Measurements from ENCODE around the gene RAD23A.
"Not testable (repeated sequence)": the region's sequence is repeated elsewhere in the genome, so short reads cannot be mapped to it uniquely, and the experiment has no call there.

RAD23A gene

DNA sequence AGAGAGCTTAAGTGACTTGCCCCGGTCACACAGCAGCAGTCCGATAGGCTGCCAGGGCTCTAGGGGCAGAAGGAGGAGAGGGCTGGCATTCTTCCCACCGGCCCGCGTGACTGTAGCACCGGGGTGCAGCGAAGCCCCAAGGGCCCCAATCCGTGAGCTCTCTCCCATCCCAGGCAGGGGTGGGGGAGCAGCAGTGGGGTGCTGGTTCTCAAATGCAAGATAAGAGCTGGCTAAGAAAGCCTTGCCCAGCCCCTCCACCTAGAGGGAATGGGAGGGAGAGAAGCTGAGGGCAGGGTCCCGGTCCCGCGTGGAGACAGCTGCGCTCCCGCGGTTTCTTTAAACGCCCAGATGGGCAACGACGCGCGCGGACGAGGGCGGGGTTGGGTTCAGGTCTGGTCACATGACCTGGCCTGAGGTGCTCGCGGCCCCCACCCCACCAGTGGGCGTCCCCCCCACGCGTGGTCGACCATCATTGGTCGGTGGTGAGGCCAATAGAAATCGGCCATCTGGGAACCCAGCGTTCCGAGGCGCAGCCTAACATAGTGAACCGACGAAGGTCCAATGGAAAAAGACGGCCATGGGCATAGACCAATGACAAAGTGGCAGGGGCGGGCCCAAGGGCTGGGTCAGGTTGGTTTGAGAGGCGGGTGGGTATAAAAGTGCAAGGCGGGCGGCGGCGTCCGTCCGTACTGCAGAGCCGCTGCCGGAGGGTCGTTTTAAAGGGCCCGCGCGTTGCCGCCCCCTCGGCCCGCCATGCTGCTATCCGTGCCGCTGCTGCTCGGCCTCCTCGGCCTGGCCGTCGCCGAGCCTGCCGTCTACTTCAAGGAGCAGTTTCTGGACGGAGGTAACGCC is 7.5 kb upstream of the RAD23A start, which contains the start of gene CALR:
Gene CALR (plus strand): TSS at position 683 of the 852 bp plus-strand sequence. CDS start 71 bp downstream, at position 754.
- peak; percentile 99 for DNase-seq

DNA sequence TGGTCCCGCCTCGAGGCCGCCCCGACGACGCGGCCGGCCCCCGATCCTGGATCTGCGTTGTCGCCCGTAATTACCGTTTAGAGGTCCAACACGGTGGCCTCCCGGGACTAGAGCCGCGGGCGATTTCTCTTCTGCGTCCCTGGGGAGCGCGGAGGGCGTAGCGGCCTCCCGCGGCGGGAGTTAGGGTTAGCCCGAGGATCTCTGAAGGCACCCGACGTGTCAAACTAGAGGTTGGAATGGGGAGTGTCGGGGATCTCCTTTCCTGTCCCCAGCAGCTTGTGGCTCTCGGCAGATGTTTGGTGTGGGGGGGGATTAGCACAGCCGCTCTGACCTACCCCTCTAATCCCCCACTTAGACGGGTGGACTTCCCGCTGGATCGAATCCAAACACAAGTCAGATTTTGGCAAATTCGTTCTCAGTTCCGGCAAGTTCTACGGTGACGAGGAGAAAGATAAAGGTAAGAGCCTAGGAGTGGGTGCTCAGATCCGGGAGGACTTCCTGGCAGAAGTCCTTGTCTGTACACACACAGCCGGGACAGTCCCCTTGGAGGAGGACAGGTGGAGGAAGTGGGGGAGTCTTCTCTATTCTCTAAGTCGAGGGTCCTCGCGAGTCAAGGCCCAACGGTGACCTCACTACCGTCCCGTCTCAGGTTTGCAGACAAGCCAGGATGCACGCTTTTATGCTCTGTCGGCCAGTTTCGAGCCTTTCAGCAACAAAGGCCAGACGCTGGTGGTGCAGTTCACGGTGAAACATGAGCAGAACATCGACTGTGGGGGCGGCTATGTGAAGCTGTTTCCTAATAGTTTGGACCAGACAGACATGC is 6.7 kb upstream of the RAD23A start:
- DNase-seq, result no peak

DNA sequence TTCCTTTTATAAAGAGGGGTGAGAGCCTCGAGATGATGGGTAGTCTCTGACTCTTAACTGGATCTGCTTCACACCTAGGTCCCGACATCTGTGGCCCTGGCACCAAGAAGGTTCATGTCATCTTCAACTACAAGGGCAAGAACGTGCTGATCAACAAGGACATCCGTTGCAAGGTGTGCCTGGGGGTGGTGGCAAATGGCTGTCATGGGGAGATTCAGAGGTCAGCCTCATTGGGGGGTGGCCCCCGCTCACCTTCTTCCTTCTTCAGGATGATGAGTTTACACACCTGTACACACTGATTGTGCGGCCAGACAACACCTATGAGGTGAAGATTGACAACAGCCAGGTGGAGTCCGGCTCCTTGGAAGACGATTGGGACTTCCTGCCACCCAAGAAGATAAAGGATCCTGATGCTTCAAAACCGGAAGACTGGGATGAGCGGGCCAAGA is 5.7 kb upstream of the RAD23A start:
- no peak for DNase-seq

GRCh38 chr19:12940897-12941296 is 4.8 kb upstream of the RAD23A start:
- DNase-seq, result no peak

DNA sequence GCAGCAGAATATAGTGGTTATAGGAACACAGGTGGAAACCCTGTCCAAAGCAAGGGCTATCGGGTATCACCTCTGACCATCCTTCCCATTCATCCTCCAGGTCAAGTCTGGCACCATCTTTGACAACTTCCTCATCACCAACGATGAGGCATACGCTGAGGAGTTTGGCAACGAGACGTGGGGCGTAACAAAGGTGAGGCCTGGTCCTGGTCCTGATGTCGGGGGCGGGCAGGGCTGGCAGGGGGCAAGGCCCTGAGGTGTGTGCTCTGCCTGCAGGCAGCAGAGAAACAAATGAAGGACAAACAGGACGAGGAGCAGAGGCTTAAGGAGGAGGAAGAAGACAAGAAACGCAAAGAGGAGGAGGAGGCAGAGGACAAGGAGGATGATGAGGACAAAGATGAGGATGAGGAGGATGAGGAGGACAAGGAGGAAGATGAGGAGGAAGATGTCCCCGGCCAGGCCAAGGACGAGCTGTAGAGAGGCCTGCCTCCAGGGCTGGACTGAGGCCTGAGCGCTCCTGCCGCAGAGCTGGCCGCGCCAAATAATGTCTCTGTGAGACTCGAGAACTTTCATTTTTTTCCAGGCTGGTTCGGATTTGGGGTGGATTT is 2.1 kb upstream of the RAD23A start:
- DNase-seq, result no peak

DNA sequence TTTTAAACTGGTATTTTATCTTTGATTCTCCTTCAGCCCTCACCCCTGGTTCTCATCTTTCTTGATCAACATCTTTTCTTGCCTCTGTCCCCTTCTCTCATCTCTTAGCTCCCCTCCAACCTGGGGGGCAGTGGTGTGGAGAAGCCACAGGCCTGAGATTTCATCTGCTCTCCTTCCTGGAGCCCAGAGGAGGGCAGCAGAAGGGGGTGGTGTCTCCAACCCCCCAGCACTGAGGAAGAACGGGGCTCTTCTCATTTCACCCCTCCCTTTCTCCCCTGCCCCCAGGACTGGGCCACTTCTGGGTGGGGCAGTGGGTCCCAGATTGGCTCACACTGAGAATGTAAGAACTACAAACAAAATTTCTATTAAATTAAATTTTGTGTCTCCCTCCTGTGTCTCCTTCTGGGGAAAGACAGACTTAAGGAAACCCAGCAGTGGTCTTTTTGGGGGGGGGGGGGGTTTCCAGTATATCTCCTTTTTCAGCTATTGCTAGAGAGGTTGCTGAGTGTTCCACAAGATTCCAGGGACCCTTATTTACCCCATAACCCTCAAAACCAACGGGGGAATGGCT is 1.5 kb upstream of the RAD23A start:
- DNase-seq, result no peak

GRCh38 chr19:12946092-12946721 is 545 bp downstream of the RAD23A start:
- peak; percentile 93 for DNase-seq

GRCh38 chr19:12946731-12947496 is 1.3 kb downstream of the RAD23A start:
- no peak for DNase-seq

- DNase-seq, result no peak
Observed at GRCh38 chr19:12947702-12948611, 2.3 kb downstream of the RAD23A start.

- no peak for DNase-seq
Observed at GRCh38 chr19:12948612-12949362, 3.1 kb downstream of the RAD23A start.

DNA sequence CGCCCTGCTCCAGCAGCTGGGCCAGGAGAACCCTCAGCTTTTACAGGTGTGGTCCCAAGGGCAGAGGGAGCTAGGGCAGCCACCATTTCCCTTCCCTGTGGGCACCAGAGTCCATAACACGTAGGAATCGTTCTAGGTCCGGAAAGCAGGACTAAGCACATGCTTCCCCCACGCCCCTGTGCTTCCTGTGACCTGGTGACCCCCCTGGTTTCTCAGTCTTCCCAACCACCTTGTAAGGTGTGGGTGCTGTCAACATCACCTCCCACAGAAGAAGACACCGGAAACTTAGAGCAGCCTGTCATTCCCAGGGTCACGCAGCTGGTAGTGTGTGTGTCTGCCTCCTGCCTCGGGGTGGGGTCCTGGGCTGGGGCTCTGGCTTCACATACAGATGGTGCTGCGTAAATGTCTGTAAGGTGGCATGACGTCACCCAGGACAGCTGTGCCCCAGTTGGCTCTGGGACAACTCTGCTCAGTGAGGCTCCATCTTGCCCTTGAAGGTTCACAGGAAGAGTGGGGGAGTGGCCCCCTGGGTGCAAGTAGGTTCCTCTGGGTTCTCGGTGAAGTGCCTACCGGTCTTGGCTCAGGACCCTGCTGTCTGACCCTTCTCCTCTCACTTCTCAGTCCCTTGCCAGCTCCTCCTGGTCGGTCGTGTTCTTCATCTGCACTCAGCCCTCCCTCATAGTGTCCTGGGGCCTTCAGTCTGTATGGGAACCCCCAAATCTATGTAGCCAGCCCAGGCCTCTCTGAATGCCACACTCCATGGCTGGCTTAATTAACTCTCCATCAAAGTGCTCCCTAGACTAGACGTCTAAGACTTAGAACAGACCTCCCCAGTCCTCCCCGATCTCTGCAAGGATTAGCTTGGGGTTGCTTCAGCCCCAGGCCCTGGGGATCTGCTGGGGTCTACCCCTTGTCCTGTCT is 4.0 kb downstream of the RAD23A start:
- no peak for DNase-seq

DNA sequence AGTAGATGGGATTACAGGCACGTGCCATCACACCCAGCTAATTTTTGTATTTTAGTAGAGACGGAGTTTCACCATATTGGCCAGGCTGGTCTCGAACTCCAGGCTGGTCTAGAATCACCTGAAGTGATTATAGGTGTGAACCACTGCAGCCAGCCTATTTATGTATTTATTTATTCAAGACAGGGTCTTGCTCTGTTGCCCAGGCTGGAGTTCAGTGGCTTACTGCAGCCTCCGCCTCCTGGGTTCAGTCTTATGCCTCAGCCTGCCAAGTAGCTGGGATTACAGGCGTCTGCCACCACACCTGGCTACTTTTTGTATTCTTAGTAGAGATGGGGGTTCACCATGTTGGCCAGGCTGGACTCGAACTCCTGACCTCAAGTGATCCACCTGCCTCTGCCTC is 6.4 kb downstream of the RAD23A start:
- DNase-seq, result not testable (repeated sequence)

DNA sequence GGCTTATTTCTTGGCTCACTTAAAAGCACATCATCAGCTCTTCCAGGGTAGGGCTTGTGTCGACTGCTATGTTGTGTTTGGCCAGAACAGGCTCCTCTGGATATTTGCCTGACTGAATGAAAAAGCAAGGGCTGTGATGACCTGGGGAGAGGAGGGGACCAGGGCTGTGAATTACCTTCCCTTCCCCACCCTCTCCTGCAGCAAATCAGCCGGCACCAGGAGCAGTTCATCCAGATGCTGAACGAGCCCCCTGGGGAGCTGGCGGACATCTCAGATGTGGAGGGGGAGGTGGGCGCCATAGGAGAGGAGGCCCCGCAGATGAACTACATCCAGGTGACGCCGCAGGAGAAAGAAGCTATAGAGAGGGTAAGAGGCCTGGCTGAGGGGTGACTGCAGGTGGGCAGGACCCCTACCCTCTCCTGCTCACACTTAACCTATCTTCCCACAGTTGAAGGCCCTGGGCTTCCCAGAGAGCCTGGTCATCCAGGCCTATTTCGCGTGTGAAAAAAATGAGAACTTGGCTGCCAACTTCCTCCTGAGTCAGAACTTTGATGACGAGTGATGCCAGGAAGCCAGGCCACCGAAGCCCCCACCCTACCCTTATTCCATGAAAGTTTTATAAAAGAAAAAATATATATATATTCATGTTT is 7.0 kb downstream of the RAD23A start:
- DNase-seq, result peak; percentile 46

DNA sequence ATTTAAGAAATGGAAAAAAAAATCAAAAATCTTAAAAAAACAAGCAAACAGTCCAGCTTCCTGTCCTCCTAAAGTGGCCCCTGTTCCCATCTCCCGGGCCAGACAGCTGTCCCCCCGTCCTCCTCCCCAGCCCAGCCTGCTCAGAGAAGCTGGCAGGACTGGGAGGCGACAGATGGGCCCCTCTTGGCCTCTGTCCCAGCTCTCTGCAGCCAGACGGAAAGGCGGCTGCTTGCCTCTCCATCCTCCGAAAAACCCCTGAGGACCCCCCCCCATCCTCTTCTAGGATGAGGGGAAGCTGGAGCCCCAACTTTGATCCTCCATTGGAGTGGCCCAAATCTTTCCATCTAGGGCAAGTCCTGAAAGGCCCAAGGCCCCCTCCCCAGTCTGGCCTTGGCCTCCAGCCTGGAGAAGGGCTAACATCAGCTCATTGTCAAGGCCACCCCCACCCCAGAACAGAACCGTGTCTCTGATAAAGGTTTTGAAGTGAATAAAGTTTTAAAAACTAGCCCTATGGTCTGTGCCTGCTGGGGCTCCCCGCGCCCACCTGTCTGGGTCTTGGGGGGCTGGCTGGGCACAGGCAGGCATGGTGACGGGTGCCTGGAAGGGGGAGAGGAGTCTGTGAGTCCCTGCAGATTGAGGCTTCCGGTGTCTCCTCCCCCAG is 7.6 kb downstream of the RAD23A start:
- no peak for DNase-seq

DNA sequence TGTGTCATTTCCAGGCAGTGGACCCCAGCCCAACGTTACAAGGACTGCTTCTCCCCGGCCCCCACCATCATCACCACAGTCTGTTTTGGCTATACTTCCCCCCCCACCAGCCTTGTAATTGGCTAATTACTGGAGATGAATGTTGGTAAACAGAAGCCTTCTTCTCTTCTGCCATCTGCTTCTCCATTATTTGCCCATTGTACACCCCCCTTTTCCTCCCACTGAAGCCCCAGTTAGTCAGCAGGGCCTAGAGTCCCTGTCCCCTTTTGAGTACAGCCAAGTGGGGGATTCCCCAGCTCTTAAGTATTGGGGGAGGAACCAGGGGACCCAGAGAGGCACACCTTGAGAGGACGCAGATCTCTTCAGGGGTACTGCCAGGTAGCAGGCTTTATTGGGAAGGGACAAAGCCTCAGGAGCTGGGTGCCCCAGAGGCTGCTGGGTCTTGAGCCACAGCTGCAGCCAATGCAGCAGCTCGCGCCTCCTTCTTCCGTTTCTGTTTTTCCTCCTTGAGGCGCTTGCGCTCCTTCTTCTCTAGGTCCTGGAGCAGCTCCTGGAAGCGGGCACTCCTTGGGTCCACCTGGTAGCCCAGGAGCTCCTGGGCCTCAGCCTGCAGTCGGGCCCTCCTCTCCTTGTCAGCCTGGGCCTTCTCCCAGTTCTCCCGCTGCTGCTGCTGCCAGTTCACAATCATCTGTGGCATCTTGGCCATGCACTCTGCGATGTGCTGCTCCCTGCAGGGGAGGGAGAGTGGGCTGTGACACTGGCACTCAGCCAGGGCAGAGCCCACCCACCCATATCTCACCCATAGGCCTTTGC is 8.3 kb downstream of the RAD23A start:
- DNase-seq, result peak; percentile 54

- DNase-seq, result no peak
Observed at GRCh38 chr19:12954612-12954962, 8.9 kb downstream of the RAD23A start.

DNA sequence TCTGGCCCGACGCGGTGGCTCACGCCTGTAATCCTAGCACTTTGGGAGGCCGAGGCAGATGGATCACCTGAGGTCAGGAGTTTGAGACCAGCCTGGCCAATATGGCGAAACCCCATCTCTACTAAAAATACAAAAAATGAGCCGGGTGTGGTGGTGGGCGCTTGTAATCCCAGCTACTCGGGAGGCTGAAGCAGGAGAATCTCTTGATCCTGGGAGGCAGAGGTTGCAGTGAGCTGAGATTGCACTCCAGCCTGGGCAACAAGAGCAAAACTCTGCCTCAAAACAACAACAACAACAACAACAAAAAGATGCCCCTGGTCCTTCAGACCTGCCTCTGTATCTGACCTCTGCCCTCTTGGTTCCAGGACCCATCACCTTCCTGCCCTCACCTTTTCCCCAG is 9.9 kb downstream of the RAD23A start:
- not testable (repeated sequence) for DNase-seq
